HepG2 (cell line): ENCODE measurements around the gene HNF1B. TPM values are rescaled to one million over a fixed set of nuclear protein-coding genes. Genes with fewer than 3 reads are reported as not detected.

Experiments
- CHD4 ChIP-seq: fragments of 200-600 bp; sonication (generic); IDR thresholded peaks from 2 replicates; pipeline ENCODE4 v1.7.0; 2017; ENCODE audit warnings: mild to moderate bottlenecking, low read length, borderline replicate concordance
- JUN ChIP-seq: sonication (generic); formaldehyde crosslinking; IDR thresholded peaks from 2 replicates; pipeline ENCODE4 v1.4.0; 2020; ENCODE audit warnings: mild to moderate bottlenecking, missing genetic modification reagents
- ZNF180 ChIP-seq: sonication (generic); formaldehyde crosslinking; IDR thresholded peaks from 2 replicates; pipeline ENCODE4 v1.4.0; 2020; ENCODE audit warnings: low read depth, missing genetic modification reagents, borderline replicate concordance
- ZNF235 ChIP-seq: sonication (generic); formaldehyde crosslinking; IDR thresholded peaks from 2 replicates; pipeline ENCODE4 v1.8.1; 2023; ENCODE audit warnings: mild to moderate bottlenecking, missing genetic modification reagents, borderline replicate concordance
- ZNF263 ChIP-seq: sonication (generic); formaldehyde crosslinking; IDR thresholded peaks from 2 replicates; pipeline ENCODE4 v1.4.0; 2020; ENCODE audit warnings: missing genetic modification reagents
- ZNF772 ChIP-seq: sonication (generic); formaldehyde crosslinking; IDR thresholded peaks from 2 replicates; pipeline ENCODE4 v1.5.0; 2020; ENCODE audit warnings: mild to moderate bottlenecking, missing genetic modification reagents
- ZNF775 ChIP-seq: sonication (generic); formaldehyde crosslinking; IDR thresholded peaks from 2 replicates; pipeline ENCODE4 v1.4.0; 2020; ENCODE audit warnings: missing genetic modification reagents, mild to moderate bottlenecking, moderate library complexity, borderline replicate concordance
- polyA plus RNA-seq, 8 experiments: library from polyadenylated mRNA; depleted of rRNA in 3 of 8; stranded (reverse) in 7 of 8; unstranded in 1 of 8; fragments of >200 nt; fragmentation: Illumina TruSeq in 4 of 8; extraction: Trizol in 4 of 8; gene quantifications; 2 replicates each; pipeline versions ENCODE4 v1.2.1 to v1.2.3, GENCODE V29; 2011 to 2016; ENCODE audit warnings: low read depth in 4 of 8, missing spikeins in 1 of 8, mixed read lengths in 1 of 8; ENCODE audit not compliant: insufficient read depth in 1 of 8
- total RNA-seq, 5 experiments: library from RNA; depleted of rRNA; stranded (reverse); fragments of >200 nt; fragmentation: Illumina TruSeq; extraction: Trizol; gene quantifications; 2 replicates each; pipeline ENCODE4 v1.2.3, GENCODE V29; 2016; ENCODE audit warnings: low read depth in 1 of 5
- TF ChIP-seq, protein P1 (sequence below): sonication (generic); formaldehyde crosslinking; IDR thresholded peaks from 2 replicates; pipeline ENCODE4 v1.8.0; 2022; ENCODE audit warnings: low read depth, missing genetic modification reagents
- TF ChIP-seq, protein P2 (sequence below): IDR thresholded peaks from 2 replicates; pipeline ENCODE4 v1.6.1; 2012; ENCODE audit warnings: low read length, improper control_type of control experiment
- TF ChIP-seq, protein P3 (sequence below): sonication (generic); formaldehyde crosslinking; IDR thresholded peaks from 2 replicates; pipeline ENCODE4 v1.5.1; 2020; ENCODE audit warnings: mild to moderate bottlenecking, missing genetic modification reagents
- TF ChIP-seq, protein P4 (sequence below): sonication (generic); formaldehyde crosslinking; IDR thresholded peaks from 2 replicates; pipeline ENCODE4 v1.4.0; 2020; ENCODE audit warnings: missing genetic modification reagents, mild to moderate bottlenecking, borderline replicate concordance
- TF ChIP-seq, protein P5 (sequence below): sonication (generic); formaldehyde crosslinking; IDR thresholded peaks from 2 replicates; pipeline ENCODE4 v1.5.0; 2020; ENCODE audit warnings: missing genetic modification reagents
- TF ChIP-seq, protein P6 (sequence below): sonication (generic); formaldehyde crosslinking; IDR thresholded peaks from 2 replicates; pipeline ENCODE4 v1.4.0; 2020; ENCODE audit warnings: missing genetic modification reagents, borderline replicate concordance

HNF1B gene
- total and polyA plus RNA-seq, 2 of the 13 experiments (the other 11 are each of a cell fraction or from before 2014, with no cell fraction given): 1.9 to 5.3 TPM

DNA sequence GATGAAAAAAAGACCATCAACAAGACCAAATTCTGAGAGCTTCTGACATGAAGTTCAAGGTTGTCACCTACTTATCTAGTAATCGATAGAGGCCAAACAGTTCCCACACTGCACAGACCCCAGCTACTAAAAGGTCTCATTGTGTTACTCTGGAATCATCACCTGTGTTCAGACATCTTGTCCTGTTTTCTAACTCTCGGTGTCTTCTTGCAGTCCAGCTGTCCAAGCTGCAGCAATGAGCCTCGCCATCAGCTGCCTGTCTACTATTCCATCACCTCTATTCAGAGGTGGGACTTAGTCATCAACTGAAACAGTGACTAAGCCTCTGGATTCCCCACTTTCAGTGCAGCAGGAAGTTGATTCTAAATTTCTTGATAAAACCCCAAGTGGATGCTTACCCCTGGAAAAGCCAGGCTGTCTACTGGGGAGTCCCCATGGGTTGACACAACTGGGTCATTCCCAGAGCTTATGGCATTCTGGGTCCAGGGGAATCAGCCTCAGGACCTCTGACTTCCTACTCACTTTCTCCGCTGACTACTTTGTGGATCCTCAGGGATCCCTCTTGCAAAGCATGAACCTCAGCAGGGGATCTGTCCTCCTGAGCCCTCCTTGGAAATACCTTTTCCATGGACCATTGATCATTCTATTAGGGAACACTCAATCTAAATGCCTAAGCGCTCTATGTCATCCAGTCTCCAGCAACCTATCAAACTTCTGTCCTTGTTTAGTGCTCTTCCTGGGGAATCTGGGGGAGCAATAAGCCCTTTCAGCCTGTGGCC lies 46.5 kb downstream of the HNF1B start (continued):
- TF ChIP-seq, protein P1, sequence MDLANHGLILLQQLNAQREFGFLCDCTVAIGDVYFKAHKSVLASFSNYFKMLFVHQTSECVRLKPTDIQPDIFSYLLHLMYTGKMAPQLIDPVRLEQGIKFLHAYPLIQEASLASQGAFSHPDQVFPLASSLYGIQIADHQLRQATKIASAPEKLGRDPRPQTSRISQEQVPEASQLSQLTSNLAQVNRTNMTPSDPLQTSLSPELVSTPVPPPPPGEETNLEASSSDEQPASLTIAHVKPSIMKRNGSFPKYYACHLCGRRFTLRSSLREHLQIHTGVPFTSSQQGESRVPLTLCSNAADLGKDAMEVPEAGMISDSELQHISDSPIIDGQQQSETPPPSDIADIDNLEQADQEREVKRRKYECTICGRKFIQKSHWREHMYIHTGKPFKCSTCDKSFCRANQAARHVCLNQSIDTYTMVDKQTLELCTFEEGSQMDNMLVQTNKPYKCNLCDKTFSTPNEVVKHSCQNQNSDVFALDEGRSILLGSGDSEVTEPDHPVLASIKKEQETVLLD: 0 out of 2 replicates have a peak, but pooled peaks have one; percentile 31
- no peak for TF ChIP-seq ZNF235 (CRISPR knock-in tag)
- TF ChIP-seq, protein P2, sequence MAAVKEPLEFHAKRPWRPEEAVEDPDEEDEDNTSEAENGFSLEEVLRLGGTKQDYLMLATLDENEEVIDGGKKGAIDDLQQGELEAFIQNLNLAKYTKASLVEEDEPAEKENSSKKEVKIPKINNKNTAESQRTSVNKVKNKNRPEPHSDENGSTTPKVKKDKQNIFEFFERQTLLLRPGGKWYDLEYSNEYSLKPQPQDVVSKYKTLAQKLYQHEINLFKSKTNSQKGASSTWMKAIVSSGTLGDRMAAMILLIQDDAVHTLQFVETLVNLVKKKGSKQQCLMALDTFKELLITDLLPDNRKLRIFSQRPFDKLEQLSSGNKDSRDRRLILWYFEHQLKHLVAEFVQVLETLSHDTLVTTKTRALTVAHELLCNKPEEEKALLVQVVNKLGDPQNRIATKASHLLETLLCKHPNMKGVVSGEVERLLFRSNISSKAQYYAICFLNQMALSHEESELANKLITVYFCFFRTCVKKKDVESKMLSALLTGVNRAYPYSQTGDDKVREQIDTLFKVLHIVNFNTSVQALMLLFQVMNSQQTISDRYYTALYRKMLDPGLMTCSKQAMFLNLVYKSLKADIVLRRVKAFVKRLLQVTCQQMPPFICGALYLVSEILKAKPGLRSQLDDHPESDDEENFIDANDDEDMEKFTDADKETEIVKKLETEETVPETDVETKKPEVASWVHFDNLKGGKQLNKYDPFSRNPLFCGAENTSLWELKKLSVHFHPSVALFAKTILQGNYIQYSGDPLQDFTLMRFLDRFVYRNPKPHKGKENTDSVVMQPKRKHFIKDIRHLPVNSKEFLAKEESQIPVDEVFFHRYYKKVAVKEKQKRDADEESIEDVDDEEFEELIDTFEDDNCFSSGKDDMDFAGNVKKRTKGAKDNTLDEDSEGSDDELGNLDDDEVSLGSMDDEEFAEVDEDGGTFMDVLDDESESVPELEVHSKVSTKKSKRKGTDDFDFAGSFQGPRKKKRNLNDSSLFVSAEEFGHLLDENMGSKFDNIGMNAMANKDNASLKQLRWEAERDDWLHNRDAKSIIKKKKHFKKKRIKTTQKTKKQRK: no peak
- TF ChIP-seq ZNF772: no peak; the same call in 1 of the 2 replicates
- TF ChIP-seq, protein P3, sequence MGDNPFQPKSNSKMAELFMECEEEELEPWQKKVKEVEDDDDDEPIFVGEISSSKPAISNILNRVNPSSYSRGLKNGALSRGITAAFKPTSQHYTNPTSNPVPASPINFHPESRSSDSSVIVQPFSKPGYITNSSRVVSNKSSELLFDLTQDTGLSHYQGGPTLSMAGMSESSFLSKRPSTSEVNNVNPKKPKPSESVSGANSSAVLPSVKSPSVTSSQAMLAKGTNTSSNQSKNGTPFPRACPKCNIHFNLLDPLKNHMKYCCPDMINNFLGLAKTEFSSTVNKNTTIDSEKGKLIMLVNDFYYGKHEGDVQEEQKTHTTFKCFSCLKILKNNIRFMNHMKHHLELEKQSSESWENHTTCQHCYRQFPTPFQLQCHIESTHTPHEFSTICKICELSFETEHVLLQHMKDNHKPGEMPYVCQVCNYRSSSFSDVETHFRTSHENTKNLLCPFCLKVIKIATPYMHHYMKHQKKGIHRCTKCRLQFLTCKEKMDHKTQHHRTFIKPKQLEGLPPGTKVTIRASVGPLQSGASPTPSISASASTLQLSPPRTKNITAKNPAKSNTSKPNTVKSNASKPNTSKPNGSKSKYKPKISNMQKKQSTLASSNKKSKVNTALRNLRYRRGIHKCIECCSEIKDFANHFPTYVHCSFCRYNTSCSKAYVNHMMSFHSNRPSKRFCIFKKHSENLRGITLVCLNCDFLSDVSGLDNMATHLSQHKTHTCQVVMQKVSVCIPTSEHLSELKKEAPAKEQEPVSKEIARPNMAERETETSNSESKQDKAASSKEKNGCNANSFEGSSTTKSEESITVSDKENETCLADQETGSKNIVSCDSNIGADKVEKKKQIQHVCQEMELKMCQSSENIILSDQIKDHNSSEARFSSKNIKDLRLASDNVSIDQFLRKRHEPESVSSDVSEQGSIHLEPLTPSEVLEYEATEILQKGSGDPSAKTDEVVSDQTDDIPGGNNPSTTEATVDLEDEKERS (CRISPR knock-in tag): 0 out of 2 replicates have a peak, but pooled peaks have one; percentile 38
- no peak for TF ChIP-seq ZNF775 (CRISPR knock-in tag)
- TF ChIP-seq, protein P4, sequence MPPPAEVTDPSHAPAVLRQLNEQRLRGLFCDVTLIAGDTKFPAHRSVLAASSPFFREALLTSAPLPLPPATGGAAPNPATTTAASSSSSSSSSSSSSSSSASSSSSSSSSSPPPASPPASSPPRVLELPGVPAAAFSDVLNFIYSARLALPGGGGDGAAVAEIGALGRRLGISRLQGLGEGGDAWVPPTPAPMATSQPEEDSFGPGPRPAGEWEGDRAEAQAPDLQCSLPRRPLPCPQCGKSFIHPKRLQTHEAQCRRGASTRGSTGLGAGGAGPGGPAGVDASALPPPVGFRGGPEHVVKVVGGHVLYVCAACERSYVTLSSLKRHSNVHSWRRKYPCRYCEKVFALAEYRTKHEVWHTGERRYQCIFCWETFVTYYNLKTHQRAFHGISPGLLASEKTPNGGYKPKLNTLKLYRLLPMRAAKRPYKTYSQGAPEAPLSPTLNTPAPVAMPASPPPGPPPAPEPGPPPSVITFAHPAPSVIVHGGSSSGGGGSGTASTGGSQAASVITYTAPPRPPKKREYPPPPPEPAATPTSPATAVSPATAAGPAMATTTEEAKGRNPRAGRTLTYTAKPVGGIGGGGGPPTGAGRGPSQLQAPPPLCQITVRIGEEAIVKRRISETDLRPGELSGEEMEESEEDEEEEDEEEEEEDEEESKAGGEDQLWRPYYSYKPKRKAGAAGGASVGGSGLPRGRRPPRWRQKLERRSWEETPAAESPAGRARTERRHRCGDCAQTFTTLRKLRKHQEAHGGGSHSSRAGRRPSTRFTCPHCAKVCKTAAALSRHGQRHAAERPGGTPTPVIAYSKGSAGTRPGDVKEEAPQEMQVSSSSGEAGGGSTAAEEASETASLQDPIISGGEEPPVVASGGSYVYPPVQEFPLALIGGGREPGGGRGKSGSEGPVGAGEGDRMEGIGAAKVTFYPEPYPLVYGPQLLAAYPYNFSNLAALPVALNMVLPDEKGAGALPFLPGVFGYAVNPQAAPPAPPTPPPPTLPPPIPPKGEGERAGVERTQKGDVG: no peak
- TF ChIP-seq CHD4: no peak
- no peak for TF ChIP-seq ZNF263
- TF ChIP-seq, protein P5, sequence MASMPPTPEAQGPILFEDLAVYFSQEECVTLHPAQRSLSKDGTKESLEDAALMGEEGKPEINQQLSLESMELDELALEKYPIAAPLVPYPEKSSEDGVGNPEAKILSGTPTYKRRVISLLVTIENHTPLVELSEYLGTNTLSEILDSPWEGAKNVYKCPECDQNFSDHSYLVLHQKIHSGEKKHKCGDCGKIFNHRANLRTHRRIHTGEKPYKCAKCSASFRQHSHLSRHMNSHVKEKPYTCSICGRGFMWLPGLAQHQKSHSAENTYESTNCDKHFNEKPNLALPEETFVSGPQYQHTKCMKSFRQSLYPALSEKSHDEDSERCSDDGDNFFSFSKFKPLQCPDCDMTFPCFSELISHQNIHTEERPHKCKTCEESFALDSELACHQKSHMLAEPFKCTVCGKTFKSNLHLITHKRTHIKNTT: no peak
- TF ChIP-seq ZNF180 (CRISPR knock-in tag): no peak
- peak; percentile 54; the same call in 1 of the 2 replicates for TF ChIP-seq JUN
- TF ChIP-seq, protein P6, sequence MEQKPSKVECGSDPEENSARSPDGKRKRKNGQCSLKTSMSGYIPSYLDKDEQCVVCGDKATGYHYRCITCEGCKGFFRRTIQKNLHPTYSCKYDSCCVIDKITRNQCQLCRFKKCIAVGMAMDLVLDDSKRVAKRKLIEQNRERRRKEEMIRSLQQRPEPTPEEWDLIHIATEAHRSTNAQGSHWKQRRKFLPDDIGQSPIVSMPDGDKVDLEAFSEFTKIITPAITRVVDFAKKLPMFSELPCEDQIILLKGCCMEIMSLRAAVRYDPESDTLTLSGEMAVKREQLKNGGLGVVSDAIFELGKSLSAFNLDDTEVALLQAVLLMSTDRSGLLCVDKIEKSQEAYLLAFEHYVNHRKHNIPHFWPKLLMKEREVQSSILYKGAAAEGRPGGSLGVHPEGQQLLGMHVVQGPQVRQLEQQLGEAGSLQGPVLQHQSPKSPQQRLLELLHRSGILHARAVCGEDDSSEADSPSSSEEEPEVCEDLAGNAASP: peak; percentile 68; the same call in 1 of the 2 replicates
